HG03097 (cell line): Measurements from ENCODE around the gene ZBTB17.

ENCODE experiments used
- ATAC-seq: cut with Tn5 transposase; IDR thresholded peaks from one replicate; pipeline ENCODE4 v1.9.1; 2021; ENCODE audit not compliant: unreplicated experiment, low FRiP score

The ZBTB17 gene

GRCh38 chr1:15949453-15950245 lies 26.3 kb downstream of the ZBTB17 start:
- no peak for ATAC-seq

DNA sequence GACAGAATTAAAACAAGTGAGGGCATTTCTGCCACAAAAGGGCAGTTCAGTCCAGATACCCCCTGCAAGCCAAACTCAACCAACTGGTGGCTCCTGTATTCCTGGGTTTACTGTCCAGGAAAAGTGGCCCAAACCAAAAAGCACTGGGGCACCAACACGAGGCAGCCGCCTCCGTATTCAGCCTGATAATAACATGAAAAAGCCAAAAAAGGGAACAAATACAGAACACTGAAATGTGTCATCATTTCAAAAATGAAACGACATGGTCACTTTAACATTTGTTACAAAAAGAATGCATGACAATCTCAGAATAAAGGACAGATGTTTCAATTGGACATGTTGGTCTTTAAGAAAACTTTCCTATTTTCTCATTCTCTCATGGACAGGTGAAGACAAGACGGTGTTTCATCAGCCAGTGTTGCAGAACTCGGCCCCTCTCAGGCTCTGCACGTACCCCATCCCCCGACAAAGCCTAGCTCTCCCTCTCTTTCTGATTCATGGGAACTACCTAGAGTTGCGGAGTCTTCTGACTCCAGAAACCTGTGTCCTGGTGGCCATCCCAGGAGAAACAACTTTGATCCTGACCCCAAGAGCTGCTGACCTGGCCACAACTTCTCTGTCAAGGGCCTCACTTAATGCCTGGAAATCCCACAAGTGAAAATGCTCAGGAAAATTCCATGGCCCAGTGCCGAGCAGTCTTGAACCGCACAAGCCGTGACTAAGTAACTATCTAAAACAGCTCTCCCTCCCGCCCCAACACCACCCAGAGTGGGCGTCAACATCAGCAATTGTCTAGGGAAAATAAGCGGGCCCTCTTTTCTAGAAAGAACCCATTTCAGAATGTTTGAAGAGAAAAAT lies 27.1 kb downstream of the ZBTB17 start:
- ATAC-seq: no peak

- no peak for ATAC-seq
Measured at GRCh38 chr1:15948091-15948591, 27.8 kb downstream of the ZBTB17 start.

GRCh38 chr1:15947382-15948090 lies 28.4 kb downstream of the ZBTB17 start:
- ATAC-seq: no peak

DNA sequence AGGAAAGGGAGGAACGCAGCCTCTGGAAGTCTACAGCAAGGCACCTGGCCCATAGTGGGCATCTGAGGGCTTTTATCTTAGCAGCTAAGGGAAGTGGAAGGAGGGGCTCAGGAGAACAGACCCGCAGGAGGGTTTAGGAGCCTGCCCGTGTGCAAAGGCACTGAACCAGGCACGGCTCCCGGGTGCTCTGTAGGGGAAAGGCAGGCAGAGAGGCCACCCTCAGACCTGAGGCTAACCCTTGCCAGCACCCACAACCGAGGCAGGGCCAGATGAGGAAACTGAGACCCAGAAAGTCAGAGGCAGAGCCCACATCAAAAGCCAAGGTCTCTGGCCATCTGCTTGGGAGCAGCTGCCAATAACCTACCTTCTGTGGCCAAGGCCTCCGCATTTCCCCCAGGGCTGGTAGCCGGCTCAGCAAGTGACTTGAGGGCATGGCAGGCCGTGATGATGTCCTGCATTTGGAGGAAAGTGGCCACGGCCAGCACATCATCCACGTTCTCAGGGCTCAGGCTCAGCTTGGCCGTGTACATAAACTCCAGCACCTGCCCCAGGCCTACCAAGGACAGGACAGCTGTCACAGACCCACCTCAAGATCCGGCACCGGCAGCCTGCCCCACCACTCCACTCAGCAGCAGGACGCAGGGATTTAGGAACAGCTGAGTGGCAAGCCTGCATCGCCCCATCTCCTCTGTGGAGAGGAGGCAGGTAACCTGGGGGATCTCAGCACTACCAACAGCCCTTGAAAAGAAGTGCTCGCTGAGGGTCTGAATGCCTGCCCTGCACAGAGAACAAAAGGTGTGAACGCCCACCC lies 29.1 kb downstream of the ZBTB17 start:
- ATAC-seq: no peak

DNA sequence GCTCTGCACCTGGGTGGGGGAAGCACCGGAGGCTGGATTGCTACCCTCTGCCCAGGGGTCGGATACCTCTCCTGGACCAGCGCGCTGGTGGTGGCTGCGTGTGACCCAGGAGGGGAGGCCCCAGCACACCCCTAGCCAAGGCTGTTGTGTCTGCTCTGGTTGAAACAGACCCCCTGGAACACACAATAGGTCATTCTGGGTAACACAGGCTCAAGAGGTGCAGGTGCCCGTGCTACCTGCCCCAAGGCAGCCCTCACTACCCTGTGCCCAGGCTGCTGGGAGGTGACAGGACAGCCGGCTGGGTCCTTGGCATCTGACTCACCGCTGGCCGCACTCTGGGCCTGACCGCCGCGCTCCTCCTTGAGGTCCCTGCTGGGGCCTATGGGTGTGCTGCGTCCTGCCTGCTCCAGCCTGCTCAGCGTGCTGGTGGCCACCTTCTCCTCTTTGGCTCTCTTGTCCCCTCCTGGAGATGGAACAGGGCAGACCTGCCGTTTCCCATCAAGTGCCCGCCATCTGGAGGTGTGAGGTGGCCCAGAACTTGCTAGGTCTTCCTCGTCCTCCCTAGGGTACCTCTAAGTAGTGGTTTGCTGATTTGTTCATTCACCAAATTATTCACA lies 30.0 kb downstream of the ZBTB17 start:
- ATAC-seq: no peak

- no peak for ATAC-seq
Measured at GRCh38 chr1:15945011-15945831, 30.7 kb downstream of the ZBTB17 start.

GRCh38 chr1:15944308-15945010 lies 31.4 kb downstream of the ZBTB17 start:
- ATAC-seq: no peak

DNA sequence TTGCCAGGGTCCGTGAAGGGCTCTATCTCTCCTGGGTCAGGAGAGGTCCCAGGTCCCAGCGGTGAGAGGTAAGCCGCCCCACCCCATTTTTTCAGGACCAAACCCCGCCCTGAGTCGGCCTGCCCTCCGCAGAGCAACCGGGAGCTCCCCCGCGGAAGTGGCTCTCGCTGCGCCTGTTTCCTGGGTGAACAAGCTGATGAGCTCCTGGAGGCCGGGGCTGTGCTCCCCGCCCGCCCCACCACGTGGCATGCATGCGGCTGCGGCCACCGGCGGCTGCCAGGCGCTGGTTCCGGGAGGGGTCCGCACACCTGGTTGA lies 32.0 kb downstream of the ZBTB17 start:
- no peak for ATAC-seq

- ATAC-seq: no peak
Measured at GRCh38 chr1:15943328-15943991, 32.4 kb downstream of the ZBTB17 start.

GRCh38 chr1:15942661-15943327 lies 33.1 kb downstream of the ZBTB17 start:
- ATAC-seq: no peak

DNA sequence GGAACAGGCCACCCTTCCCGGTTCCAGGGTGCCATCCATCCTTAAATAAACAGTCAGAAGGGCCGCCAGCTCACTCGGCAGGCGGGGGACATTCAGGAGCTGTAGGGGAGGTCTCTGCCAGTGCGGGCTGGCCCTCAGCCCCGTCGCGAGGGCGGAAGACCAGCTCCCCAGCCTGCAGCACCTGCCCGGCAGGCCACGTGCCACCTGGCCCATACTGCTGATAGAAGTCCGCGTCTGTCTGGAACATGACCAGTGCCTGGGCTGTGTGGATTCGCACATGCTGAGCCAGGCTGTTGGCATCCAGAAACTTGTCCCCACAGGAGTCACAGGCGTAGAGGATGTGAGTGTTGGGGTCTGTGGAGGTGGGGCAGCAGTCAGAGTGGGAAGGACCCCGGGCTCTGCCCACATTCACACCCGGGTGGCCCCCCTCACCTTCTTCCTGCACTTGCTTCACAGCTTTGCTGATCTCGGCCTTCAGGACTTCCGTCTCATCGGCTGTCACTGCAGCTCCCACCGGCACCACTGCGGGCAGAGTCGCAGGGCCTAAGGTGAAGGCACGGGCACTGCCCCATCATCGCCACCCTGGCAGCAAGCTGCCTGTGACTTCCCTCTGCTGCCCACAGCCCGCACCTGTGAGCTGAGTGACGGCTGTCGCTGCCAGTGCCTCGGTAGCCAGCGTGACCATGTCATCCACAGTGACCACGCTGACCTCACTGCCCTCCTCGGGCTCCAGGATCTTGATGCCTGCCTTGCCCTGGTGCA lies 33.8 kb downstream of the ZBTB17 start:
- ATAC-seq: no peak

DNA sequence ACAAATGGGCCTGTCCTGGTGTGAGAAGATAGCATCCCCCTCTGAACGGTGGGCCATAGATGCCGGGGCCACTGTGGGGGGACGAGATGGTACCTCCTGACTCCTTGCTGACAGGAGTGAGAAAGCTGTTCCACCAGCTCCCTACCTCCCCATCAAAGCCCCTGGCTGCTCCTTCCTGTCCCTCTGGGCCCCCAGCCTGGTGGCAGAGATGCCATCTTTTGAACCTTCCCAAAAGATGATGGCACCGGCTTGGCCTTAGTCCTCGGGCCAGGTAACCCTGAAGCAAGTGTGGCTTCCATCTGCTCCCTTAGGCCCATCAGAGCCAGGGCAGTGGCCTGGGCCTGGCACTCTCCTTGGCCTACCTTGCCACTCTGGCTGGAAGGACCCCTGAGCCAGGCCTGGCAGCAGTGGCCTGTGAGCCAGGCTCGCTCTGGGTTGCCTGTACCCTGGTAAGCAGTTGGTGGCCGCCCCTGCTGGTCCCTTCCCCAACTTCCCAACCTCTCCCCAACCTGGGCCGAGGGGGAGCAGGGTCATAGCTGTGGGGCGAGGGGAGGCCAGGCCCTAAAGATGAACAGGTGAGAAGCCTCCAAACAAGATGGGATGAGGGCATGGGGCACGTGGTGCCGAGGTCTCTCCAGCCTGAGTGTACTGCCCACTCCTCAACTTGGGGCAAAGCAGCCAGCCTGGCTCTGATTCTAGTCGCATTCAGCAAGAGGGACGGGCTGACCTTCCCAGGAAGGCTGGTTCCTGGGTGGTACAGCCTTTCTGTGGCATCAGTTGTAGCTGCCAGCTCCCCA lies 34.7 kb downstream of the ZBTB17 start:
- ATAC-seq: no peak

GRCh38 chr1:15940110-15941043 lies 35.5 kb downstream of the ZBTB17 start:
- no peak for ATAC-seq
